Fibroblast of mammary gland (primary cell): ENCODE data around the gene TRPM3.

Source experiments
- DNase-seq: peaks from one replicate; pipeline ENCODE4 v3.0.0-alpha.2; 2010; ENCODE audit warnings: low read depth
- H3K4me3 ChIP-seq: 2 replicates; pipeline ENCODE4 v1.5.1; 2011; ENCODE audit warnings: low read depth, mild to moderate bottlenecking, low read length, moderate library complexity; ENCODE audit not compliant: control insufficient read depth
- TF ChIP-seq, protein P1 (sequence below): conservative IDR thresholded peaks from 2 replicates; pipeline ENCODE4 v1.5.1; 2011; ENCODE audit warnings: low read depth, low read length, inconsistent platforms; ENCODE audit not compliant: control insufficient read depth, insufficient read depth

Gene TRPM3

DNA sequence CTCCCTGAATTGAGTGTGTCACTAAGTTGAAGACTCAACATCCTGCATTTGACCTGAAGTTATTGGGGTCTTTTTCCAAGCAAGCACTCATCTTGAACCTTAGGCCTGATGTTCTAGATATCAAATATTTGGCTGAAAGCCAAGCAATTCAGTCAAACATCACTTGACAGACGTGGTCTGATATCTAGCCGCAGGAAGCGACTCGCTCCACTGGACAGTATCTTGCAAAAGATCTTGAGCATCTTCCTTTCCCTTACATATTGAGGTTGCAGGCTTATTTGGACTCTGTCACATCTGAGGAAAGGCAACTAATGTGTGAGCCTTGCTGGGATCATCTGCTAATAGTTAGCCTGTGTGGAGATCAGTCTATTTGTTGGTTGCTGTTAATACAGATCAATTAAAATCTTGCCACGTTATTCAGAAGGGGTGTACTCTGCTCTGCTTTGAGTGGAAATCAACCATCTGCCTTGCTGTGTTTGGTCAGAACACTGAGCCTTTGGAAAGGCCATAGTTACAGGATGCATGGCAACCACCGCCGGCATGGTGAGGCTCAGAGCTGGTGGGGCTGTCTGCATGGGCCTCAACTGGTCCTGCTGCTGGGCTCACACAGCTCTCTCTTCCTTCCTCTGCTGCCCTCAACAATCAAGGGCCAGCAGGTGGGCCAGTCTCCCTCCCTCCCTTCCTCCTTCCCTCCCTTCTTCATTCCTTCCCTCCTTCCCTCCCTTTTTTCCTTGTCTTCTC lies 540.0 kb downstream of the TRPM3 start:
- no peak for DNase-seq

DNA sequence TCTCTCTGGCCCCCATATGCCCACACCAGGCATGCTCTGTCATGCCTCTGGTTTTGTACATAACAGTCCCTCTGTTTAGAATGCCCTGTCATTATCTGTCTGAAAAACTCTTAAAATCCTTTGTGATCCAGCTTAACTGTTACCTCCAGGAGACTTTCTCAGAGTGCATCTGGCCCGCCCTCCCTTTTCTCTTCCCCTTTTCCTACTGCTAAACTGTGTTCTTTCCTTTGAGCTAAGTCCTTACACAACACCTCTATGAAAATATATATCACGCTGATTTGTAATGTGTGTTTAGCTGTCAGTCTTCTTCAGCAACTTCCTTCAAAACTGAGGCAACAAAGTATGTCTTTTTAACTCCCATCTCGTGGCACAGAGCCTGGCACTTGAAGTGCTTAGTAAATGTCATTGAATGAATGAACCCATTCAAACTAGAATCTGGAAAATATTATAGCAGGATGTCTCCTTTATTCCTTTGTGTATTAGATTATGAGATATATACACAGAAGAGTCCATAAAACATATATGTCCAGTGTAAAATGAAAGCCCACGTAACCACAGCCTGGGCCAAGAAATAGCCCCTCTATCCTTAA lies 540.7 kb downstream of the TRPM3 start:
- DNase-seq: no peak
- H3K4me3 ChIP-seq: no peak overlapping the region
- TF ChIP-seq, protein P1, sequence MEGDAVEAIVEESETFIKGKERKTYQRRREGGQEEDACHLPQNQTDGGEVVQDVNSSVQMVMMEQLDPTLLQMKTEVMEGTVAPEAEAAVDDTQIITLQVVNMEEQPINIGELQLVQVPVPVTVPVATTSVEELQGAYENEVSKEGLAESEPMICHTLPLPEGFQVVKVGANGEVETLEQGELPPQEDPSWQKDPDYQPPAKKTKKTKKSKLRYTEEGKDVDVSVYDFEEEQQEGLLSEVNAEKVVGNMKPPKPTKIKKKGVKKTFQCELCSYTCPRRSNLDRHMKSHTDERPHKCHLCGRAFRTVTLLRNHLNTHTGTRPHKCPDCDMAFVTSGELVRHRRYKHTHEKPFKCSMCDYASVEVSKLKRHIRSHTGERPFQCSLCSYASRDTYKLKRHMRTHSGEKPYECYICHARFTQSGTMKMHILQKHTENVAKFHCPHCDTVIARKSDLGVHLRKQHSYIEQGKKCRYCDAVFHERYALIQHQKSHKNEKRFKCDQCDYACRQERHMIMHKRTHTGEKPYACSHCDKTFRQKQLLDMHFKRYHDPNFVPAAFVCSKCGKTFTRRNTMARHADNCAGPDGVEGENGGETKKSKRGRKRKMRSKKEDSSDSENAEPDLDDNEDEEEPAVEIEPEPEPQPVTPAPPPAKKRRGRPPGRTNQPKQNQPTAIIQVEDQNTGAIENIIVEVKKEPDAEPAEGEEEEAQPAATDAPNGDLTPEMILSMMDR: no peak

More for the DNA sequence above, 540.0 kb downstream of the TRPM3 start:
- no peak overlapping the region for H3K4me3 ChIP-seq
- TF ChIP-seq, protein P1: no peak

DNA sequence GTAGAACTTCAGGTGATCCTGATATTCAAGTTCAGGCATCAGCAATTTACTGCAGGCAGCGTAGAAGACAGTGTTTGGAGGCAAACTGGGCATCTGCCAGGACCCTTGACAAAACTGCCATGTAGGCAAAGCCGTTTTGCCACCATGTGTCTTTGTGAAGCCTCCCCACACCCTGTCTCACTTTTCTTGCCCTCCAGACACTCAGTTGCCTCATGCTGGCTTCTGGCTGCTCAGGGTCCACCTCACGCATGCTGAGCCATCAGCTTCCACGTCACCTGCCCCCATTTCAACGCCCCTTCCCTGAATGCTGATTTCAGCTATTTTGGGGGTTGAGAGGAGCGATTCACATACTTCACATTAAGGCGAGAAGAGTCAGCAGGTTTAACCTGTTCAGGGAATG lies 541.7 kb downstream of the TRPM3 start:
- TF ChIP-seq, protein P1: no peak
- DNase-seq: no peak
- no peak overlapping the region for H3K4me3 ChIP-seq

DNA sequence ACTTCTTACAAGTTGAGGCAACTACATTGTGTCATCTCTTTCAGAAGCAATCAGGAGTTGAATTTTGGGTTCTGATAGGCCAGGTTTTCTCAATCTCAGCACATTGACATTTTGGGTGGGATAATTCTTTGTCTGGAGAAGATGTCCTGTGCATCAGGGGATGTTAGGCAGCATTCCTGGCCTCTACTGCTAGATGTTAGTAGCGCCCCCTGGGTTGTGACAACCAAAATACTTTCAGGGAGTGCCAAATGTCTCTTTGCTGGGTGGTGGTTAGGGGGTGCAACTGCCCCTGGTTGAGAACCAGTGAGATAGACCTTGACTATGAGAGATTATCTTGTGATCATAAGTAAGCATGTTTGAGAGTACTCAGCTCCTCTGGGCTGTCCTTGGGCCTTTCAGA lies 542.7 kb downstream of the TRPM3 start:
- no peak for DNase-seq
- TF ChIP-seq, protein P1: no peak
- H3K4me3 ChIP-seq: no peak overlapping the region

DNA sequence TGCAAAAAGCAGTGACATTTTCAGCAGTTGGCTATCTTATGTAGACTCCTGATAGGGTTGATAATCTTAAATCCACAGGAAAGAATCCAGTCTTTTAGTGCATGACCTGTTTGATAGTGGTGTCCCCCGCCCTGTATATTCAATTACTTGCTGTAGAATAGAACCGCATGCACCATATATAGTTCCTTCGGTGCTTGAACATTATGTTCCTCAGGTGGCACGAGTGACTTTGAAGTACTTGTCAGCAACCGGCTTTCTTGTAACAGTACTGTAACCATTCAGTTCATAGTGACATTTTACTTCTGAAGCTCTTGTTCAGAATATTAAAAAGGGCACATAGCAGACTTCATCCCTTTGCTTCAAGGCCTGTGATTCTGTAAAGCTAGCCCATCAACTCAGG lies 543.8 kb downstream of the TRPM3 start:
- no peak overlapping the region for H3K4me3 ChIP-seq
- no peak for DNase-seq
- TF ChIP-seq, protein P1: no peak

DNA sequence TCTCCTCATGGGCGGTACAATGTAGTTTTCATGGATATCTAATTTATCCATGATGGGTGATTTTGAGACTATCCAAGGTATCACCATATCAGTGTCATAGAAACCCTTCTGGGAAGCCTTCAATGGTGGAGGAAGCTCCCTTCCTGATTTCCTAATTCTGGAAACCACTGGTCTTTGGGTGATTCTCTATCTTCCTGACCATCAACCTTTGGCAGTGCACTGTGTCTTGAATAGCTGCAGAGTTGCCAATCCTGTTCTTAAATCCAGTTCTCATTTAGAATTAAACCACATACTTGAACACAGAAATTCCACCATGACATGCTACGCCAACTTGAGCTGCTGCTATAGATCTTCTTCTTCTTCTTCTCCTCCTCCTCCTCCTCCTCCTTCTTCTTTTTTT lies 545.3 kb downstream of the TRPM3 start:
- DNase-seq: peak; percentile 26
- TF ChIP-seq, protein P1: no peak
- H3K4me3 ChIP-seq: no peak overlapping the region
